Measurements from ENCODE around the gene GBF1.

GBF1 gene

GRCh38 chr10:102229810-102230263 lies 15.5 kb upstream of the GBF1 start:
- TF ChIP-seq SPI1 (IDR thresholded peaks at IDR 0.05; ENCODE audit: borderline replicate concordance, low read depth) = no peak
- TF ChIP-seq, protein P1, sequence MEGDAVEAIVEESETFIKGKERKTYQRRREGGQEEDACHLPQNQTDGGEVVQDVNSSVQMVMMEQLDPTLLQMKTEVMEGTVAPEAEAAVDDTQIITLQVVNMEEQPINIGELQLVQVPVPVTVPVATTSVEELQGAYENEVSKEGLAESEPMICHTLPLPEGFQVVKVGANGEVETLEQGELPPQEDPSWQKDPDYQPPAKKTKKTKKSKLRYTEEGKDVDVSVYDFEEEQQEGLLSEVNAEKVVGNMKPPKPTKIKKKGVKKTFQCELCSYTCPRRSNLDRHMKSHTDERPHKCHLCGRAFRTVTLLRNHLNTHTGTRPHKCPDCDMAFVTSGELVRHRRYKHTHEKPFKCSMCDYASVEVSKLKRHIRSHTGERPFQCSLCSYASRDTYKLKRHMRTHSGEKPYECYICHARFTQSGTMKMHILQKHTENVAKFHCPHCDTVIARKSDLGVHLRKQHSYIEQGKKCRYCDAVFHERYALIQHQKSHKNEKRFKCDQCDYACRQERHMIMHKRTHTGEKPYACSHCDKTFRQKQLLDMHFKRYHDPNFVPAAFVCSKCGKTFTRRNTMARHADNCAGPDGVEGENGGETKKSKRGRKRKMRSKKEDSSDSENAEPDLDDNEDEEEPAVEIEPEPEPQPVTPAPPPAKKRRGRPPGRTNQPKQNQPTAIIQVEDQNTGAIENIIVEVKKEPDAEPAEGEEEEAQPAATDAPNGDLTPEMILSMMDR (IDR thresholded peaks at IDR 0.05; ENCODE audit: insufficient read depth, low read length) = peak; percentile 92
- Histone ChIP-seq H3K27me3 (ENCODE audit: insufficient read depth, poor library complexity, severe bottlenecking) (peaks cover 8% of the 10 kb centered on the region), H3K4me3 (replicated peaks; ENCODE audit: insufficient read depth, low read length) (no peak overlapping the region), H3K27ac (replicated peaks) (no peak overlapping the region)
- DNase-seq (ENCODE audit: low read depth in 1 of 2, low spot score in 1 of 2) = peak; percentile 60 to 81

- DNase-seq (ENCODE audit: low read depth in 1 of 2, low spot score in 1 of 2) = no peak
- Histone ChIP-seq H3K27me3 (ENCODE audit: insufficient read depth, poor library complexity, severe bottlenecking) (peaks cover 11% of the 10 kb centered on the region), H3K4me3 (replicated peaks; ENCODE audit: insufficient read depth, low read length) (peak overlapping the region; percentile 41), H3K27ac (replicated peaks) (no peak overlapping the region)
- TF ChIP-seq, protein P1 (IDR thresholded peaks at IDR 0.05; ENCODE audit: insufficient read depth, low read length) = no peak
- no peak for TF ChIP-seq GABPA (IDR thresholded peaks at IDR 0.05; ENCODE audit: low read depth)
- TF ChIP-seq, protein P2, sequence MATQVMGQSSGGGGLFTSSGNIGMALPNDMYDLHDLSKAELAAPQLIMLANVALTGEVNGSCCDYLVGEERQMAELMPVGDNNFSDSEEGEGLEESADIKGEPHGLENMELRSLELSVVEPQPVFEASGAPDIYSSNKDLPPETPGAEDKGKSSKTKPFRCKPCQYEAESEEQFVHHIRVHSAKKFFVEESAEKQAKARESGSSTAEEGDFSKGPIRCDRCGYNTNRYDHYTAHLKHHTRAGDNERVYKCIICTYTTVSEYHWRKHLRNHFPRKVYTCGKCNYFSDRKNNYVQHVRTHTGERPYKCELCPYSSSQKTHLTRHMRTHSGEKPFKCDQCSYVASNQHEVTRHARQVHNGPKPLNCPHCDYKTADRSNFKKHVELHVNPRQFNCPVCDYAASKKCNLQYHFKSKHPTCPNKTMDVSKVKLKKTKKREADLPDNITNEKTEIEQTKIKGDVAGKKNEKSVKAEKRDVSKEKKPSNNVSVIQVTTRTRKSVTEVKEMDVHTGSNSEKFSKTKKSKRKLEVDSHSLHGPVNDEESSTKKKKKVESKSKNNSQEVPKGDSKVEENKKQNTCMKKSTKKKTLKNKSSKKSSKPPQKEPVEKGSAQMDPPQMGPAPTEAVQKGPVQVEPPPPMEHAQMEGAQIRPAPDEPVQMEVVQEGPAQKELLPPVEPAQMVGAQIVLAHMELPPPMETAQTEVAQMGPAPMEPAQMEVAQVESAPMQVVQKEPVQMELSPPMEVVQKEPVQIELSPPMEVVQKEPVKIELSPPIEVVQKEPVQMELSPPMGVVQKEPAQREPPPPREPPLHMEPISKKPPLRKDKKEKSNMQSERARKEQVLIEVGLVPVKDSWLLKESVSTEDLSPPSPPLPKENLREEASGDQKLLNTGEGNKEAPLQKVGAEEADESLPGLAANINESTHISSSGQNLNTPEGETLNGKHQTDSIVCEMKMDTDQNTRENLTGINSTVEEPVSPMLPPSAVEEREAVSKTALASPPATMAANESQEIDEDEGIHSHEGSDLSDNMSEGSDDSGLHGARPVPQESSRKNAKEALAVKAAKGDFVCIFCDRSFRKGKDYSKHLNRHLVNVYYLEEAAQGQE (IDR thresholded peaks at IDR 0.05; ENCODE audit: insufficient replicate concordance, low read depth) = no peak
- no peak for TF ChIP-seq POLR2AphosphoS5 (IDR thresholded peaks at IDR 0.05; ENCODE audit: low read depth)
- TF ChIP-seq SPI1 (IDR thresholded peaks at IDR 0.05; ENCODE audit: borderline replicate concordance, low read depth) = no peak
Observed at GRCh38 chr10:102230264-102230860, 15.0 kb upstream of the GBF1 start.

DNA sequence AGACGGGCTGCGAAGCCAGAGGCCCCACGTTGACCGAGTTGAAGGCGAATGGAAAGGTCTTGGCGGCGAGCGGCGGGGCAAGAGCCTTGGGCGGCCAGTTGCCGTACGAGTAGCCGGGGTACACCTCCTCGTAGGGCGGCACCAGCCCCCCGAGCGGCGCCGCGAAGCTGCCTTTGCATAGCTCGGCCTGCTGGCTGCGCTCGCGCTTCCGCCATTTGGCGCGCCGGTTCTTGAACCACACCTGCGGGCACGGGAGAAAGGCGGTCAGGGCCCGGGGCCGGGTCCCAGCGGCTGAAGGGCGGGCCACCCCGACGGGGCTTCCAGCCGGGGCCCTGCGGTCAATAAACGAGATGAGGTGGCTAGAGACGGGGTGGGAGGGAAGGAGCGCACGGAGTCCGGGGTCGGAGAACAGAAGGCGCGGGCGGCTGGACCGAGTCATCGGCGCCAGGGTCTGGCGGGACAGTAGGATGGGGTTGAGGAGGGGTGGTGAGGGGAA lies 14.4 kb upstream of the GBF1 start:
- H3K27me3 ChIP-seq (ENCODE audit: insufficient read depth, poor library complexity, severe bottlenecking) = peaks cover 14% of the 10 kb centered on the region

More for the DNA sequence above, 14.4 kb upstream of the GBF1 start:
- Histone ChIP-seq H3K4me3 (replicated peaks; ENCODE audit: insufficient read depth, low read length) (peak overlapping the region; percentile 41), H3K27ac (replicated peaks) (no peak overlapping the region)
- DNase-seq (ENCODE audit: low read depth in 1 of 2, low spot score in 1 of 2) = peak in 1 of 2 experiments; percentile 30
- no peak for TF ChIP-seq SPI1 (IDR thresholded peaks at IDR 0.05; ENCODE audit: borderline replicate concordance, low read depth)
- TF ChIP-seq, protein P2 (IDR thresholded peaks at IDR 0.05; ENCODE audit: insufficient replicate concordance, low read depth) = no peak
- no peak for TF ChIP-seq POLR2AphosphoS5 (IDR thresholded peaks at IDR 0.05; ENCODE audit: low read depth)
- TF ChIP-seq, protein P1 (IDR thresholded peaks at IDR 0.05; ENCODE audit: insufficient read depth, low read length) = no peak
- TF ChIP-seq GABPA (IDR thresholded peaks at IDR 0.05; ENCODE audit: low read depth) = no peak
